Ishikawa (cell line): Measurements from ENCODE around the gene ULK4.

Experiments
- CEBPB ChIP-seq: IDR thresholded peaks from 2 replicates; pipeline ENCODE4 v1.6.1; 2012
- CREB1 ChIP-seq: IDR thresholded peaks from 2 replicates; pipeline ENCODE4 v1.6.1; 2012; ENCODE audit warnings: low read depth
- EGR1 ChIP-seq: IDR thresholded peaks from 2 replicates; pipeline ENCODE4 v1.6.1; 2012
- EP300 ChIP-seq: IDR thresholded peaks from 2 replicates; pipeline ENCODE4 v1.6.1; 2012; ENCODE audit warnings: borderline replicate concordance
- RAD21 ChIP-seq: IDR thresholded peaks from 2 replicates; pipeline ENCODE4 v1.6.1; 2012; ENCODE audit warnings: low read depth
- TAF1 ChIP-seq: IDR thresholded peaks from 2 replicates; pipeline ENCODE4 v1.6.1; 2012; ENCODE audit warnings: low read depth, mild to moderate bottlenecking
- TCF12 ChIP-seq: IDR thresholded peaks from 2 replicates; pipeline ENCODE4 v1.6.1; 2012; ENCODE audit warnings: low read depth
- TEAD4 ChIP-seq: IDR thresholded peaks from 2 replicates; pipeline ENCODE4 v1.6.1; 2012
- YY1 ChIP-seq: IDR thresholded peaks from 2 replicates; pipeline ENCODE4 v1.6.1; 2012; ENCODE audit warnings: low read depth
- ZBTB7A ChIP-seq: IDR thresholded peaks from 2 replicates; pipeline ENCODE4 v1.6.1; 2012; ENCODE audit warnings: low read depth
- TF ChIP-seq, protein P1 (sequence below): IDR thresholded peaks from 2 replicates; pipeline ENCODE4 v1.6.1; 2012
- TF ChIP-seq, protein P2 (sequence below): IDR thresholded peaks from 2 replicates; pipeline ENCODE4 v1.6.1; 2012; ENCODE audit warnings: low read depth, mild to moderate bottlenecking

DNA sequence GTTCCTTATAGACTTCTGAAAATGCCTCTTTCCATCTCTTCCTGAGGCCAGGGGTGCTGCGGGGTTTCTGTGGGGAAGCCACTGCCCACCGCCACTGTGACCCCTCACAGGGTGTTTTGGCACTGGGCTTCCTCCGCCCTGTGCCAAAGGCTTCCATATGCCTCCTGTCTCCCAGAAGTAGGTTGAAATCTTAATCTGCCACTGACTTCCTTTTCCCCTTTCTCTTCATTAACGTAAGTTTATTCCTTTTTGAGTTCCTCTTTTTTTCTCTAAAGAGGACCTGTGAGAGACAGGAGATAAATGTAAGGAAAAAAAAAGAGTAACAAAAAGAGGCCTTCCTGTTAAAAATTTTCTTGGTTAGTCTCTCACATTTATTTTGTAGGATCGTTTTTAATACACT is 542.1 kb downstream of the ULK4 start:
- TF ChIP-seq EP300 (no peak), TEAD4 (no peak), CEBPB (no peak), YY1 (no peak), TAF1 (no peak), EGR1 (no peak), TCF12 (no peak), CREB1 (no peak), ZBTB7A (no peak), RAD21 (no peak)
- TF ChIP-seq, protein P1, sequence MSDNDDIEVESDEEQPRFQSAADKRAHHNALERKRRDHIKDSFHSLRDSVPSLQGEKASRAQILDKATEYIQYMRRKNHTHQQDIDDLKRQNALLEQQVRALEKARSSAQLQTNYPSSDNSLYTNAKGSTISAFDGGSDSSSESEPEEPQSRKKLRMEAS: no peak
- TF ChIP-seq, protein P2, sequence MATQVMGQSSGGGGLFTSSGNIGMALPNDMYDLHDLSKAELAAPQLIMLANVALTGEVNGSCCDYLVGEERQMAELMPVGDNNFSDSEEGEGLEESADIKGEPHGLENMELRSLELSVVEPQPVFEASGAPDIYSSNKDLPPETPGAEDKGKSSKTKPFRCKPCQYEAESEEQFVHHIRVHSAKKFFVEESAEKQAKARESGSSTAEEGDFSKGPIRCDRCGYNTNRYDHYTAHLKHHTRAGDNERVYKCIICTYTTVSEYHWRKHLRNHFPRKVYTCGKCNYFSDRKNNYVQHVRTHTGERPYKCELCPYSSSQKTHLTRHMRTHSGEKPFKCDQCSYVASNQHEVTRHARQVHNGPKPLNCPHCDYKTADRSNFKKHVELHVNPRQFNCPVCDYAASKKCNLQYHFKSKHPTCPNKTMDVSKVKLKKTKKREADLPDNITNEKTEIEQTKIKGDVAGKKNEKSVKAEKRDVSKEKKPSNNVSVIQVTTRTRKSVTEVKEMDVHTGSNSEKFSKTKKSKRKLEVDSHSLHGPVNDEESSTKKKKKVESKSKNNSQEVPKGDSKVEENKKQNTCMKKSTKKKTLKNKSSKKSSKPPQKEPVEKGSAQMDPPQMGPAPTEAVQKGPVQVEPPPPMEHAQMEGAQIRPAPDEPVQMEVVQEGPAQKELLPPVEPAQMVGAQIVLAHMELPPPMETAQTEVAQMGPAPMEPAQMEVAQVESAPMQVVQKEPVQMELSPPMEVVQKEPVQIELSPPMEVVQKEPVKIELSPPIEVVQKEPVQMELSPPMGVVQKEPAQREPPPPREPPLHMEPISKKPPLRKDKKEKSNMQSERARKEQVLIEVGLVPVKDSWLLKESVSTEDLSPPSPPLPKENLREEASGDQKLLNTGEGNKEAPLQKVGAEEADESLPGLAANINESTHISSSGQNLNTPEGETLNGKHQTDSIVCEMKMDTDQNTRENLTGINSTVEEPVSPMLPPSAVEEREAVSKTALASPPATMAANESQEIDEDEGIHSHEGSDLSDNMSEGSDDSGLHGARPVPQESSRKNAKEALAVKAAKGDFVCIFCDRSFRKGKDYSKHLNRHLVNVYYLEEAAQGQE: no peak
